GM21367 (cell line): ENCODE data around the gene MYO5A.
"Not testable (repeated sequence)": the region's sequence is repeated elsewhere in the genome, so short reads cannot be mapped to it uniquely, and the experiment has no call there.

Experiments used
- ATAC-seq: cut with Tn5 transposase; IDR thresholded peaks from one replicate; pipeline ENCODE4 v1.9.1; 2021; ENCODE audit not compliant: unreplicated experiment

Gene MYO5A

DNA sequence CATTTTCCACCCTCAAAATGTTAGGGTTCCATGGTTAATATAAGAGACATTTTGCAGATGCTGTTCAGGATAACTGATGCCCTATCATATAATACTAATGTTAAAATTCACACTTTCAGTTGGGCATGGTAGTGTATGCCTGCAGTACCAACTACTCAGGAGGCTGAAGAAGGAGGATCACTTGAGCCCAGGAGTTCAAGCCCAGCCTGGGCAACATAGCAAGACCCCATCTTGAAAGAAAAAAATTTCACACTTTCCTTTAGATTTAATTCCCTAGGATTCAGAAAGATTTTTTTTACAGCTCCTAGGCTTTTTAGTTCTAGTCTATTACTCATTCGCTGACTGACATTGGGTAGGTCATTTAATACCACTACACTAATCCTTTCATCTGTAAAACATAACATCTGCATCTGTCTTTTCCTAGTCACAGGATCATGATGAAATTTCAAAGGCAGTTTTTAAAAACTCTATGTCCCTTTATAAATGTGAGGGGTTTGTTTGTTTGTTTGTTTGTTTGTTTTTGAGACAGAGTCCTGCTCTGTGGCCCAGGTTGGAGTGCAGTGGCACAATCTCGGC, 103.7 kb downstream of the MYO5A start:
- ATAC-seq, result no peak

DNA sequence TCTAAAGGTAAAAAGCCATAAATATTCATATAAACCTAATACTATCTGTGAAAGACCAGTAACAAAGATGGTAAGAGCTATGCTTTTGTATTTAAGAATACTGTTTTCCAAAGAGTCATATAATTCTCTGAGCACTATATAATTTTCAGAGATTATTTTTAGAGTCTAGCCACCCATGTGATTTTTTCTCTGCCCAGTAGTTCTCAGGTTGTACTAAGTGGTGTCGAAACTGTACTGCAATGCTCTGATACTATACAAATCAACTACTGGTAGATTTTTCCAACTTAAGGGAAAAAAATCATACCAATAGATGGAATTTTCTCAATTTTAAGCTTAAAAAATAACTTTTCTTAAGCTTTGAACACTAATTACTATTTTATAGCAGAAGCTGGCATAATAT, 104.8 kb downstream of the MYO5A start:
- no peak for ATAC-seq

DNA sequence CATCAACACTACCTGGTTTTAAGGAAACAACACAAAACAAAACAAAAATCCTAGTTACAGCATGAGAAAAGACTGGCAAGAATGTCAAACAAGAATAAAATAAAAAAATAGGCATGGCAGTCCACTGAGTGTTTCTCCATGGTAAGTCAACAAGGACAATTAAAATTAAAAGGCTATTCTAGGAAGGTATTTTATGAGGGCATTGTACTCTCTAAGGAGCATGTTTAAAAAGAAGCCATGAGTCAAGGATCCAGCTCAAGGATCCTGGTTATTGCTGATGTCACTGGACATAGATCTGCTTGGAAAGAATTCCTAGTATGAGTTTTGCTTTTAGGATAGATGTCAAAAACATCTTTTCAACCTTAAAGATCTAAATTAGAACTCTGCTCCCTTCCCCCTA, 106.7 kb downstream of the MYO5A start:
- ATAC-seq, result no peak

DNA sequence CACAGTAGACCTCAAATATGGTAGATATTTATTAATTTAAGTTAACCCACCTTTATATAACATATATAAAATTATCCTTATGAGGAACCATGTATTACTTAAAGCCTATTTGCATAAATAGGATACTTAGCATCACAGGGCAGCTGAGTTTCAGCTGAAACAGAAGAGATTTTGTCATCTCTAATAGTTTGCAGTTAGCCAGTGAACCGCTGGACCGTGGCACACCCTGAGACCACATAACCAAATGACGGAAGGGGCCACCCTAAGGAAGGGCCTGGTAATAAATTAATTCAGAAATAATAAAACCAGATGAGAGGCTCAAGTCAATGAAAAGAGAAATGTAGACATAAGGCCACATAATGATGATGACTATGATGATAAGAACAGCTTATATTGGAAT, 107.7 kb downstream of the MYO5A start:
- ATAC-seq, result no peak

DNA sequence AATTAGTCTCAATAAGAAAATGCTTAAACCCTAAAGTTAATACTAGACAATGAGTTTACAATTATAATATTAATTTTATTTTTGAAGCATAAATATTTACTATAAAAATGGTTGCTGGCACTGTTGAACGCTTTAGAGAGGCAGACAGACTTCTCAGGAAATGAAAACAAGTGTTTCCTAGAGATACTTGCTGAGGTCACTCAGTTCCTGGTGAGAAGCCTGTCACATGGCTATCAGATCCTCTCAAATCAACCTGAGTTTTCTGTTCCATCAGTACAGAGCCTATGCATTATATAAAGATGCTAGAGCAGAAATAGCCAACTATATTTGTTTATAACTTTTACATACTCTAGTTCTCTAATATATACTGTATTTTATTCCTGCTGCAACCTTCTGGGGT, 109.2 kb downstream of the MYO5A start:
- no peak for ATAC-seq

DNA sequence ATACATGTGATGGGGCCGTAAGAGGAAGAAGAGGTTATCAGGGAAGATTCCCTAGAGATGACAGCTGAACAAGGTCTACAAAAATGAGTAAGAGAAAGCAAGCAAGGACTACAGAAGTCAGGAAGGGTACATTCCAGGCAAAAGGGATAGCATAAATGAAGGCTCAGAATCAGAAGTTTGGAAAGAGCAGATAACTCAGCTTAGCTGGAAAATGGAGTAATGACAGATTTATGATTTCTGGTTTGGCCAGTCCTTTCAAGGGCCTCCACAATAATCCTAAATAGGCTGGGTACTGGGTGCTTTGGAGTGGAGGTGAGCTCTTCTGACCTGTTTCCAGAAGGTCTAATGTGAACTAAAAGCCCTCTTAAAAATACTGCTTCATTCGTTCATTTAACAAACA, 110.7 kb downstream of the MYO5A start:
- ATAC-seq, result no peak

DNA sequence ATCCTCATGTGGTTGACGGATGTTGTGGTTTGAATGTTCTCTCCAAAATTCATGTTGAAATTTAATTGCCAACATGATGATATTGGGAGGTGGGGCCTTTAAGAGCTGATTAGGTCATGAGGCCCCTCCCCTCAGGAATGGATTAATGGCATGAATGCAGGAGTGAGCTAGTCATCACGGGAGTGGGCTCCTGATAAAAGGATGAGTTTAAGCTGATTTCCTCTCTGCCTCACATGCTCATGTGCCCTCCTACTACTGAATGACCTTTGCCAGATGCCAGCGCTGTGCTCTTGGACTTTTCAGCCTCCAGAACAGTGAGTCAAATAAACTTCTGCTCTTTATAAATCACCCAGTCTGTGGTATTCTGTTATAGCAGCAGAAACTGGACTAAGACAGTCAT, 111.2 kb downstream of the MYO5A start:
- ATAC-seq, result no peak

DNA sequence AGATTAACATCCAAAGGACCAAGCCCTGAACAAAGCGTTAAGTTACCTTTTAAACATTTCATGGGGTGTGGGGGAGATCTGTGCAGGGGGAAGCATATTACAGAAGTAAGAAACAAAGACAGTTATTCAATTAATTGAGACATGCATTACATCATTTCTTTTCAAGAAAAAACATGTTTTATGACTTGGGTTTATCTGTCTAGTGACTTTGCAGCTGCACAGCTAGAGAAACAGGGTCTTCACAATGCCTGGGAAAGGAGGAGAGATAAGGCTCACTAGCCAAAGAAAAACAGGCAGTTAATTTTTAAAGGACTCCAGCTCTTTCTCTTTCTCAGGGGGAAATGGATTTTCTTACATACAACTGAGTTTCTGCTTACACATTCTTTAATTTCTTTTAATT, 112.1 kb downstream of the MYO5A start:
- not testable (repeated sequence) for ATAC-seq

DNA sequence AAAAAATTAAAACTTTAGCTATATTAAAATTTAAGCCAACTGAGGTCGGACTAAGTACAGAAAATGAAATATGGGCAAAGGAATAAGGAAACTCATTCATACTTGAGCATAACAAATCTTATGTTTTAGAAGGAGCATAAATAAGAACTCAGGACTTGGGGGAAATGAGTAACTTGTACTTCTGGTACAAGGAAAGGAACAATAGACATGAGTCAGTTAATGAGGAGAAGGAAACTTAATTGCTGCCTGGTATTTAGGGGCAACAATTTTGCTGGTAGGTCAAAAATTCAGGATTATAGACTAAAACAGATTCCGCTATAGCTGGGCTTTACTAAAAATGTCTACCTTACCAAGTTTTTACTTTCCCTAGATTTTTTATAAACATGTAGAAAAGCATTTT, 113.1 kb downstream of the MYO5A start:
- ATAC-seq, result no peak

DNA sequence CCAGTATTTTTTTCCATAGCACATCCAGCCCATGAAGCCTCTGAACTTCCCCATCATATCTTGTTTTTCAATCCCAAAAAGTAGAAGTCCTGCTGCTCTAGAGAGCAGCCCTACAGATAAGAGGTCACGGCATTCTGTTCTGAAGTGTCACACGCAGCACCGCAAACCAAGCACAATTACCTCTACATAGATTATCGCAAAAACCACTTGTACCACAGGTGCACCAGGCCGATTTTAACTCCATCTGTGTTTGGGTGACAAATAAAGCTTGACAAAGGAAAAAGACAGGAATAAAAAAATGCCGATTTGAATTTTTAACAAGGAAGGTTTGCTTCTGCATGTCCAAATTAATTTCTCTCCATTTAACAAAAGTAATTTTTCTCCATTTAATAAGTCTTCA, 113.7 kb downstream of the MYO5A start:
- no peak for ATAC-seq

DNA sequence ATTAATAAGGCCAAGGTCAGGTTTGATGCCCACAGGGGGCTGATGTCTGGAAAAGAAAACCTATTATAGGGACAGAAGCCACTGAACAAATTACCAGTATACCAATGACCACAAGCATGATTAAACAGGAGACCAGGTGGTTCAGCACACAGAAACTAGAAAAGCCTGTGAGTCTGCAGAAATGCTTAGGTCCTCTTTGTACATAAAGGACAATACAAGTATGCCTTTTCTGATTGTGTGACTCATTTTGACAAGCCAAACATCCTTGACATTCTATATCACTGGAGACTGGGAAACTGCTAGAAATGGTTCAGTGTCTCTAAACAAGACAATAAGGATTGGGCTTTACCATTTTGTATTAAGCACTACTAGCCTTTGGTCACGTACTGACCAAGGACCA, 119.9 kb downstream of the MYO5A start:
- no peak for ATAC-seq

DNA sequence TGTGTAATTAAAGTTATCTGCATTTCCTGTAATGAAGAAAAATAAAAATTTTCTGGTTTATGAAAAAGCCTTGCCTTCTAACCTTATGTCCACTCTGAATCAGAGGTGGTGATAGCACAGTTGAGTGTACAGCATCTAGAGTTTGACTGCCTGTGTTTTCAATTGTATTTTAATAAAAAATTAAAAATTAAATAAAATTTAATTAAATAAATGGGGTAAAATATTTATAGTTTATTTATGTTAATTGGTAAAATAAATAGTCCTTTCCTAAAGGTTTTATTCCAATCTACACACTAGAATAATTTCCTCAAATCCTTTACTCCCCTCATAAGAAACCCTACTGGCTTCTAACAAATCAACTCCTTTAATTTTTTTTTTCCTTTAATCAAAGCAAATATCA, 121.3 kb downstream of the MYO5A start:
- ATAC-seq, result no peak

DNA sequence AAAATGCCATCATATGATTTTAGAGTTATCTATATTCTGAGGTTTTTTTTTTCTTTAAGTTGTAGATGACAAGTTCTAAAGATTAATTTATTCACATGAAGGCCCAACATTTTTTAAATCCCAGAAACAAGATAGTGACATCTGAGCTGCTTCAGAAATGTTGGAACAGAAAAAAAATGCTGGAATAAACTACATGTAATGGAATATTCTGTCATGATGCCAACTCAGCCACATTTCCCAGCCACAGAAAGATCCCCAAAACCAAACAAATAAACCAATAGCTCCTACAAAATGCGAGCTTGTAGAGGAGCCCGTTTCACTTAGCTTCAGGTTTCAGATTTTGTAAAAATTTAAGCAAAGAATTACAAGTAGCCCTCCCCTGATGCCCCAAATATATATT, 122.1 kb downstream of the MYO5A start:
- no peak for ATAC-seq

DNA sequence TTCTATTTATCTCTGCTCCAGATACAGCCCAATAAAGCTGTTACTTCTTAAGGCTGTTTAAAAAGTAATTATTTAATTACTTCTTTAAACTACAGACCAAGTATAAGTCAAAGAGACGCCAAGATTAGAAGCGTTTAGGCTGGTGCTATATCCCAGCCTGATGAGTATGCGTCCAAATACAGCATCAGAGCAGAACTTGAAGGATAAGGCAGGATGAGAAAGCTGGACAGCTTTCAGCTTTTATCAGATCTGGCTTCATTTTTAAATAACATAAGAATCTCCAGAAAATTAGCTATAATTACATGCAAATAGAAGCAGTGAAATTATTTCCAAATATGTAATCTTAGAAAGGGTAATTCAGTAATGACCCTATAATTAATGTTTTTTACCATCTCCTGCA, 122.8 kb downstream of the MYO5A start:
- no peak for ATAC-seq

DNA sequence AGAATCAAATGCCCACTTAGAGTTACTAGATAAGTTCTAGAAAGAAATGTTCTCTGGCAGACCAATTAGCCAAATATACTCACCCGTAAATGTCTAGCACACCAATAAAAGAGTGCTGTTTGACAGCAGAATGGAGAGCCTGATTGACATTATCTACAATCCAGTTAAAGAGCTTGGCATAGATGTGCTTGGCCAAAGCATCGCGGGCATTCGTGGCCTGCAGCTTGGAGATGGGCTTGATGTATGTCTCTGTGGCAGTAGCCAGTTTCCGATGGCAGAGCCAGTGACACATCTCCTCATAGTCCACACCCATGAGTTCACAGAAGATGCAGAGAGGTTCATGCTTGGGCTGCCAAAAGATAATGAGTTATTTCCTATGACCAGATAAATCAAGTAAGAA, 131.6 kb downstream of the MYO5A start:
- no peak for ATAC-seq

DNA sequence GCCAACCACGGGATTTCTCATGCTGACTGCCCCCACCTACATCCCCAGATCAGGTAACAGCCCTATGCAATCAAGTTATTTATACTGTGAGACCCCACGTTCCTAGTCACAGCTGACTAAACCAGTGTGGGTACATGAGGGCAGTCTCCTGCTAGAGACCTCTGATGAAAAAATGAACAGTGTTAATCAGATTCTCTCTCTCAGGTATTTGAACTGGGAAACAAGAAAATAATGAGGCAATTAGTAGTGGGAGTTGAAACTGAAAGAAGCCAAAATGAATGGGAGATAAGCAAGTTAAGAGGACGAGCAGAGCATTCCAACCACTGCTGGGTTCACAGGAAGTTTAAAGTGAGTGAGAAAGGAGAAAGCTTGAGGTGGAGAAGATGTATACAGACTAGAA, 134.6 kb downstream of the MYO5A start:
- no peak for ATAC-seq

DNA sequence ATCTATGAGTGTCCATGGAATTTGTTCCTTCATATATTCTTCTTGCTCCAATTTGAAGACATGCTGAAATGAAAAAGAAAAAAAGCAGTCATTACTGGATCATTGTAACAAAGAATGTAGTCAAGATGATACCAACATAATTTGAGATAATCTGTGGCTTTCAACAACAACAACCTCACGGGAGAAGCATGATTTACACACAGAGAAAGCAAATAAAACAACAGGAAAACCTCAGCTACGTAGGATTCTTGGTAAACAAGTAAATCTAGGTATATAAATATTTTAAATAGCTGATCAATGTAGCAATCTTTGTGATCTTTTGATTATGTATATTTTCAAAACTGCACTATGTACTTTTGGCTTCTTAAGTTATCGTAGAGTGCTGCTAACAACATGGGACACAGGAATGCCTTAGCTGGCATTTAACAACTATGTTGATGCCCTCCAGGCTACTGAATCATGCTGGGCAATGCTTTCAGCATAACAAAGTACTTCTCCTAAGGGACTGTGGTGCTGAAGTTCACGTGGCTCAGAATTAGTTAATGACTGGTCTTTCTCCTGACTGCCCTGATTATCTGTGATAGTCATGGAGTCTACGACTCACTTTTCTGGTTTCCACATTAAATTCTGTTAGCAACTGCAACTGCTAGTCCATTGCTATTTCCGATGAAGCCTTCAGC, 136.5 kb downstream of the MYO5A start:
- no peak for ATAC-seq

DNA sequence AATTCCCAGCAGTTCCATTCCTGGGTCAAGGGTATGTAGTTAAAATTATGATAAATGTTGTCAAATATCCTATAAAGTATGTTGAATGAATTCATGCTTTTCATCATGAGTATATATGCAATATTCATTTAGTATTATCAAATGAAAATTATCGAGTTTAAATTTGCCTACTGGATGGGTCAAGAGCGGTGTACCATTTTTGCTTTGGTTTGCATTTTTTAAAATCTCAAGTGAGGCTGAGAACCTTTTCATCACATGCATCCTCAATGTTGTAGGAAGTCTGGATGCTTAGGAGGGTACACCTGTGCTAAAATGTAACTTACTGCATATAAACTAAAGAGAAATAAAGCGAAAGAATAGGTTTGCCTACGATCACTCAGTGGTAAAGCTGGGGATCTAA, 137.6 kb downstream of the MYO5A start:
- ATAC-seq, result no peak

DNA sequence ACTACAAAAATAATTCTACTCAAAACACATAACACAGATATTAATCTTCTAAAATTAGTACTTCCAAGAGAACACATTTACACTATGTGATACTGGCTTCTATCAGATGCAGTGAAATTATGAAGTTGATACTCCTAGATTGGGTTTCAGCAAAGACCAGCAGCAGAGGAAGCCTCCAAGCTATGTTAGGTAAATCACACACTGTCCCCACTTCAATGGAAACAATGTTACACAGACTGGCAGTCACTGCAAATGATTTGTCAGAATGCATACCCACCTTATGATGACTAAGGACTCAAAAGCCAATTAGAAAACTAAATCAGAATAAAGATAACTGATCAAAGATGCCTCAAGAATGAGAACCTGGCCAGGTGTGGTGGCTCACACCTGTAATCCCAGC, 143.0 kb downstream of the MYO5A start:
- no peak for ATAC-seq

DNA sequence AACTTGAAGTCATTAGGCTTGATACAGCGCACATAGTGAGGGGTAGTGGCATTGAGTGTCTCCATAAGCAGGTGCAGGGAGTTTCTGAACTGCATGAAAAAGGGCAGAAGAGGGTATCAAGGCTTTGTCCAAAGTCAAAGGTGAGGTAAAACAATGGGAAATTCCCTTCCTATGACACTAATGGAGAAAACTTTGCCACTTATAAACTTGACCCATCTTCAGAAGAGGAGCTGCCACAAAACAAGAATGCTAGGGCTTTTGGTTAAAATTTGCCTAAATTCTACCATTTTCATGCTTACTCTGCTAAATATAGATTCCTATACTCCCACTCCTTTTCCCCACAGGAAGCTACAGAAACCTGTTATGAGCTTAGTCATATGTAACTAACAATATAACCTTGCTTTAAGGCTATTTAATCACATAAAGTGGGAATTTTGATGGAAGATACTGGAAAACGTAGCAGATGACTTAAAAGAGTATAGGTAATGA, 145.5 kb downstream of the MYO5A start:
- ATAC-seq, result peak; percentile 24

DNA sequence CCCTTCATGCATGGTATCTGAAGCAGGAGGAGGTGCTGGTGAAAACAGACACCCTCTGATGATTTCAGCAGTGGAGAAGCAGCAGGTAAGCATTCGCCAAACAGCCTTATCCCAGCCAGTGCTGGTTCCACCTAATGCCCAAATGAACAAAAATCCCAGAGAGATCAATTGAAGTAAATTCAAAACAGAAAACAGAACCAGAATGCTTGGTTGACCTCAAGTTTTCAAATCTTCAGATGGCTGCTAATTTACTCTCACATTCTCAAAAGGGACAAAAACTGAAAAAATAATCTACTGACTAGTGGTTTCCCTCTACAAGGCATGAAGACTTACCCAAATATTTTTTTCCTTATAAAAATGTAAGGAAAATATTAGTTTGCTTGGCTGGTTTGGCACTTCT, 146.0 kb downstream of the MYO5A start:
- ATAC-seq, result peak; percentile 9

DNA sequence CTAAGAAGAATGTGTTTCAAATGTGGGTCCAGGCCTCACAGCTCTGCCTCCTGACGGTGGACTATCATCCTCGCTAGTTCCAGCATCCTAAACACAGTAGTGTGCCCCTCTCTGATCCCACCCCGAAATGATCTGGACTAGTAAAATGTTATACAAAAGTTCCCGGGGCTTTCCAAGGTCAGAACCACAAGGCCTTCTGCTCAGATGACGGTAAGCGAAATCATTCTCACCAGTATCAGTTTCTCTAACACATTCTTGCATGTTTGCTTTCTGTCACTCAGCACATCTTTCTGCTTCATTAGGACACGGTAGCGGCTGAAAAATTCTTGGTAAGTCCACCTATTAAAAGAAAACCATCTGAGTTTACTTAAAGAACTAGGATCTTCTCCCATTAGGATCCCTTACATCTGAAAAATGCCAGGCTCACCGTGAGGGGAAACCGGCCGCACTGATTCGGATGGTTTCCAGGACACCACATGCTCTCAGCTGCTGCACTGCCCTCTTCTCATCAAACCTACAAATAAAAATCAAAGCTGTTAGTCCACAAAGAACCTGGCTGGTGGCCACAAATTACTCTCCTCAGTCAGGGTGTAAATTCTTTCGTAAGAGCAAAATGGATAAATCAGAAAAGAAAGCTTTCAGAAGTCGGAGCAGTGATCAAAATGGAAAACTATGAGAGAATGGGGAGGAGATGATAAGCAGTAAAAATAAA, 149.1 kb downstream of the MYO5A start:
- peak; percentile 46 for ATAC-seq
